SHP77 treated with DMSO at 0.1 percent for 48 hours (cell line): ENCODE measurements around the gene HCFC1.

ENCODE experiments used
- DNase-seq: peaks from one replicate; lab custom pipeline; 2025; lab: John Stamatoyannopoulos, UW

HCFC1 gene

DNA sequence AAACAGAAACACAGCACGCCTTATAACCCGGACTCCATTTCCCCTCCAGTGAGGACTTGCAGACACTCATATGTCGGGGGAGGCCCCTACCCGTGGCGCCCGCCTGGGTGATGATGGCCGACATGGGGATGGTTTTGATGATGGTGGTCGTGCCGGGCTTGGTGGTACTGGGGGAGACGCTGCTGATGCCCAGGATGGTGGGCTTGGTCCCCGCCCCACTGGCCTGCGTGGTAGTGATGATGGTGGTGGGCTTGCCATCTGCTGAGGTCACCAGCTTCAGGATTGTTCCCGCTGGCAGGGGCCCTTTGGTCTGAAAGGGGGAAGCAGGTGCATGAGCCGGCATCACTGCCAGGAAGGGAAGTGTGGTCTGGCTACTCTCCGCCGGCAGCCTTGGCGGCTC, 14.4 kb downstream of the HCFC1 start:
- no peak for DNase-seq

DNA sequence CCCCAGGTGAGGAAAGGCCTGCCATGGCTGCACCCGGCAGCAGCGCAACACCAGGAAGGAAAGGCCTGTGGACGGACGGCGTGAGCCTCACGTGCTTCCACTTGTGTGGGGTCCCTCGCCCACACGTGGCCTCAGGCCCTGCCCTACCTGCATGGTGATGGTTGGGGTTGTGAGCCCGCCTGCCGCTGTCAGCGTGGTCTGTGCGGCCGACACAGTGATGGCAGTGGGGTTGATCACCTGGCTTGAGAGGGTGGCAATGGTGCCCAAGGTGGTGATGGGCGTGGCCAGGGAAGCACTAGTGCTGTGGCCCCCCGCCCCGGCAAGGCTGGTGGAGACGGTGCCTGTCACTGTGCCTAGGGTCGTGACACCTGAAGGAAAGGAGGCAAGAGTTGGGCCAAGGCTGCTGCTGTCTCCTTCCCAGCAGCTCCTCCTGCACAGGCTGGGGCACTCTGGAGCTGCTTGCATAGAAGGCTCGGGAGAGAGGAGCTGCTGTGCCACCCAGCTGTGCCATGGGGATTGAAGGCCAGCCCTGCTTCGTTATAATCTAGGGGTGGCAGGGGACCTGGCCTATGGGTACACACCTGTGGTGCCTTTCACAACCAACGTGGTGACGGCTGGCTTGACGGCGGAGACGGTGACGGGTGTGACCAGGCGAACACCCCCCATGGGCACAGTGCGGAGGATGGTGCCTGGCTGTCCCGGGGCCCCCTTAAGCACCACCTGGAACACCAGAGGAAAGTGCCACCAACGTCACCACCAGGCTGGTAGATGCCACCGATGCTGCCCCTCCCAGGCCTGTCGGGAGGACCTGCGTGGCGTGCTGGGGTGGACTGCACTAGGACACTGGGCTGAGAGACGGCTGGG, 15.3 kb downstream of the HCFC1 start:
- DNase-seq, result no peak

DNA sequence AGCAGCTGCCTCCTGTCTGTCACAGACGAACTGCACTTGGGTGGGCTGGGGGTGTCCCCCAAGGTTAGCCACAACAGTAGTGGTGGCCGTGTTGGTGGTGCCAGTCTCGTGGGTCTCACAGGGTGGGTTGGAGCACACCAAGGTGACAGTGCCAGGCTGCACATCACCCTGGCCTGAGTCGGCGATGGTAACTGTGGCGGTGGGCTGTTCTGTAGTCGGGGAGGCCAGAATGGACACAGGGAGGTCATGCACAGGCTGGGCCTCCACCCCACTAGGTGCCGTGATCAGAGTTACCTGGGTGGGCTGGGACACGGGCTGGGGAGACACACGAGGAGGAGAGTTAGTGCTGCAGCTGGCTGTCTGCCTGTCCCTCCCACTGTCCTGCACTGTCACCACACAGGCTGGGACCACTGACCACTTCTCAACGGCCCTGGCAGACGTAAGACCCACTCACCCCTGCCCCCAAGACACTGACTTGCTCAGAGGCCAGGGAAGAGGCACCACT, 16.3 kb downstream of the HCFC1 start:
- no peak for DNase-seq

DNA sequence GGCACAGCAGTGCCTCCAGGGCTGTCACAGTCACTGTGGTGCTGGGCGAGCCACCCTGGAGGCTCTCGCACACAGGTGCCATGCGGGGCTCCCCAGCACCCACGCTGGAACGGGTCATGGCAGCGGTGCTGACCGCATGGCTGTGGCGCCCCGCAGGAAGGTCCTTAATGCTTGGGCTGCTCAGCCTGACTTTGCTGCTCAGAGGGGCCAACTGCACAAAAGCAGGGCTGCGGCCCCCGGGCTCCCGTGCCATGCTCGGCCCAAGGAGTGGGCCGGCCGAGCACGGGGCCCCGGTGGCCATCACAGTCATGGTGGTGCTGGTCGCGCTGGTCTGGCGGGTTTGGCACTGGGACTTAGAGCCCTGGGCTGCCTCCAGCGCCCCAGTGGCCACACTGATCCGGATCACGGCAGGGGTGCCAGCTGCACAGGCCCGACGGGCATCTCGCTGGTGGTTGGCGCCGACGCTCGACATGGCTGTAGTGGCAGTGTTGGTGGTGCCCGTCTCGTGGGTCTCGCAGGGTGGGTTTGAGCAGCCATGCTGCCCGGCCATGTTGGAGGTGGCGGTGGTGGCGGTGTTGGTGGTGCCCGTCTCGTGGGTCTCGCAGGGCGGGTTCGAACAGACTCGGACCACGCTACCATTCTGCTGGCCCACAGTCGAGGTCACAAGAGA, 16.9 kb downstream of the HCFC1 start:
- DNase-seq, result no peak

DNA sequence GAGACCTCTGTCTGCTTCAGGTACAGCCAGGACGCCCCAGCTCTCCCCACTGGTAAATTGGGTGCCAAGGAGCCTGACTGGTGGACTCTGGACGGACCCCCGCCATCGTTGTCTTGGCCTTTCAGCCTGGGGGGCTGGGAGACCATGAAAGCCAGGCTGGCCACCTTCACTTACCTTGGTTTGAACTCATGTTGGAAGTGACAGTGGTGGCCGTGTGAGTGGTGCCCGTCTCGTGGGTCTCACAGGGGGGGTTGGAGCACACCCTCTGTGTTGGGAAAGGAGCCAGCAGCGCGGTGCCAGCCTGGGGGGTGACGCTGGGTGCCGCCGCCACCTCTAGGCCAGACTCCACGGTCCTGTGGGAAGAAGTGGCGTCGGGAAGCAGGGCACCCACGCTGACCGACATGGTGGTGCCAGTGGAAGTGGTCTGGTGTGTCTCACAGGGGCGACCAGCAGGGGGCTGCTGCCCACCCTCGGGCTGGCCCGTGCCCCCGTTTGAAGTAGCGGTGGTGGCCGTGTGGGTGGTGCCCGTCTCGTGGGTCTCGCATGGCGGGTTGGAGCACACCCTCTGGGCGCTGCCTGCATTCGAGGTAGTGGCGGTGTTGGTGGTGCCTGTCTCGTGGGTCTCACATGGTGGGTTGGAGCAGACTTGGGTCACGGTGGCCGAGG, 17.6 kb downstream of the HCFC1 start:
- no peak for DNase-seq

DNA sequence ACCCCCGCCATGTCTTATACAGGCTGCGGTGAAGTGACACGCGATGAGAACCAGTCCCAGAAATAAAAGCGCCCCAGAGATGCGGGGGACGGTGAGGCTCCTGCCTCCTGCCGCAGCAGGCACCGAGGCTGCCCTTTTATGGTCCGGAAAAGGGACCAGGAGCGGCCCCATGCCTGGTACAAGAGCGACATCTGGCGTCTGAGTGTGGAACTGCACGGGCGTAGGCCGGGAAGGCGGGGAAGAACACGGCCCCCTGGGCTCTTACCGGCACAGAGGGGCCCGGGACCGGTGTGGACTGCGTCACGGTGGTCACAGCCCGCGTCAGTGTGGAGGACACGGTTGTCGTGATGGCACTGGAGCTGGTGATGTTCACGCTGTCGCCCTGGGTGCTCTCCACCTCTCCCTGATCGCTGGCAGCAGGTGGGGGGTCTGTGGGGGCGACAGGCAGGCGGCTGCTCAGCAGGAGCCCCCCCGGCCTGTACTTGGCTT, 18.2 kb downstream of the HCFC1 start:
- DNase-seq, result no peak

DNA sequence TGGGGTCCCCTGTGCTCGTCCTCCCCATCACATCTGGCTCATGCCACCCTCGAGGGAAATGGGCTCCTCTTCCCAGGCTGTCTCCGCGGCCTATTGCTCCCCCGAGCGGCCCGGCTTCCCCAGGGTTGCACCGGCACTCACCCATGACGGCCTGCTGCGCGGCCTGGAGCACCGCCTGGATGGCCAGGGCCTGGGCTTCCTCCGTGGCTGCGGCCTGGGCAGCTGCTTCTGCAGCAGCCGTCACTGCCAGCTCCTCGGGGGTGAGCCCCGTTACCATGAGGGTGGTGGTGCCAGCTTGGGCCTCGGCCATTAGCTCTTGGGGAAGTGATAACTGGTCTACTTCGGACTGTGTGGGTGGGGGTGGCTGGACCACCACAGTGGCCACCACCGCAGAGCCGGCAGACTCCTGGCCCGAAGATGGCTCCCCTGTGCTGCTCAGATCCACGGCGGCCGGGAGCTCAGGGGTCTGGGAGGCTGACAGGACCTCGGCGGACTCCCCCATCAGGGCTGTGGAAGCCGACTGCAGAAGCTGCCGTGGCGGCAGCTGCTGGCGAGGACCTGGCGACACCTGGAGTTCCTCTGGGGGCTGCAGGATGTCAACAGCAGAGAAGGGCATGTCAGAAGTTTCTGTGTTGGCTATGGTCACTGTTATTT, 19.1 kb downstream of the HCFC1 start:
- DNase-seq, result no peak

DNA sequence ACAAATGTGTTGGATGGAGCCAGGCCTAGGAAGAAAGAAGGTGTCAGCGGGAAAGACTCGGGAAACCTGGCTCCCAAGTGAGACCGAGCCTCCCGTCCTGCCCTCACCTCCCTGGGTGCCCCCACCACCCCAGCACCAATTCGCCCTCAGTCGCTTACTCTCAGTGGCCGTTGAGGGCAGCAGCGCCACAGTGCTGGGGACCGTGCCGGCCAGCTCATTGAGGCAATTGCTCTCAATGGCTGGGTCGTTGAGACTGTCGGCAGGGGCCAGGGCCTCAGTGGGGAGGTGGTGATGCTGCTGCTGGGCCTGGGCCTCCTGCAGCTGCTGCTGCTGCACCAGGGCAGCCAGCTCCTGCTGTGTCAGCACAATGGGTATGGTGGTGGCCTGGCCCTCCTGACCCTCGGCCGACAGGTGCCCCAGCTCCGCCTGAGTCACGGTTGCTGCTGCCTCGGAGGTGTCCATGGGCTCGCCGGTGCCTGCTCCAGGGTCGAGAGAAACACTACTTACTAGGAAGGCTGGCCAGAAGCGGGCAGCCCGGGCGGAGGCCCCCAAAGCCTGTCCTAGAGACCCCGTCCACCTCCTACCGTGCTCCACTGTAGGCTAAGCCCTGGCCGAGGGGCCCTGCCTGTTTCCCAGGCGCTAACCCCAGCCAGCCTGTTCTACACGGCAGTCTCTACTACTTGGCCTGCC, 19.8 kb downstream of the HCFC1 start:
- no peak for DNase-seq

DNA sequence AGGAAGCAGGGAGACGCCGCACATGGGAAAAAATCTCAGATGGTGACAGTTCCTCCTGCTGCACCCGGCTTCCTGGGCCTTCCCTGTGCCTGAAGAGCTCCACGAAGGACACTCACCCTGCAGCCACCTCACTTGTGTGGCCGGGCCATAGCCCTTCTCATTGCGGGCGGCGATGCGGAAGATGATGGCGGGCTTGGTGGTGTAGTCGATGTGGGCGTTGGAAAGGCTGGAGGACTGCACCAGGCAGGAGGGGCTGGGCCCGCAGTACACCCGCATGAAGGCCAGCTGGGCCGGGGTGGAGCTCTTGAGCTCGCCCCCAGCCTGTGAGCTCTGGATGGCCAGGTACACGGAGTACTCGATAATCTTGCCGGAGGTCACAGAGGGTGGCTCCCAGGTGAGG, 21.5 kb downstream of the HCFC1 start:
- DNase-seq, result no peak

DNA sequence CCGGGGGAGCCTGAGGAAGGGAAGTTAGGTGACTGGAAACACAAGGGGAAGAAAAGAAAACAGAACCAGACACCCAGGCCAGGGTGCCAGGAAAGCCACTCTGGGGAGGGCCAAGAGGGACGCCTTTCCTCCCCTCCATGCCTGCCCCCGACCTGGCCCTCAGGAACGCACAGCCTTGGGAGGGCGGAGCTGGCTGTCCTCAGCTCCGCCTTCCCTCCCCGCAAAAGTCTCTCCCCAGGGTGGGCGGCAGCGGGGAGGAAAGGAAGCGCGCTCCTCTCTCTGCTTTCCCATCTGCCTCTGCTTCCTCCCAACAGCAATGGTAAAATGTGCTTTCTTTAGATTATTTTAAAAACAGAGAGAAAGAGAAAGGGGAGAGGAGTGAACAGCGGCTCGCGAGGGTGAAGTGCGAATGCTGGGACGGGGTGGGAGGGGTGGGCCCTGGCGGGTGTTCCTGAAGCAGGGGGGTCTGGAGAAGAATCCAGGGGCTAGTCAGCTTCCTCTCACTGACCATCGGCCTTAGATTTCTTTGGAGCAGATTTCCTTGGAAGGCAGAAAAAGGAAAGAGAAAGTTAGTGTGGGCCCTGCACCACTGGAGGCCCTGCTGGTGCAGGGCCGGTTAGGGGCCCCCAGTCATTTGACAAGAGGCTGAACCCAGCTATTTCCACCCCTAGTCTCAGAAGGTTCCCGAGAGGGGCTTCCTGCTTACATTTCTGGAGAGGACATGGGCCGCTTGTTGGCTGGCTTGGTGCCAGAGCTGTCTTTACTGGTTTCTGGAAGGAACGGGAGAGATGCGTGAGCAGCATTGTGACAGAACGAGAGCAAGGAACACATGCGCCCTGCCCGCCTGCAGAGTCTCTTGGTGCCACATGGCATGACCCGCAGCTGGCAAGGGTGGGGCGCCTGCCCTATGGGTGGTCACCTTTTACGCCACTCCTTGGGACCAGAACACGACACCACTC, 22.5 kb downstream of the HCFC1 start:
- no peak for DNase-seq

DNA sequence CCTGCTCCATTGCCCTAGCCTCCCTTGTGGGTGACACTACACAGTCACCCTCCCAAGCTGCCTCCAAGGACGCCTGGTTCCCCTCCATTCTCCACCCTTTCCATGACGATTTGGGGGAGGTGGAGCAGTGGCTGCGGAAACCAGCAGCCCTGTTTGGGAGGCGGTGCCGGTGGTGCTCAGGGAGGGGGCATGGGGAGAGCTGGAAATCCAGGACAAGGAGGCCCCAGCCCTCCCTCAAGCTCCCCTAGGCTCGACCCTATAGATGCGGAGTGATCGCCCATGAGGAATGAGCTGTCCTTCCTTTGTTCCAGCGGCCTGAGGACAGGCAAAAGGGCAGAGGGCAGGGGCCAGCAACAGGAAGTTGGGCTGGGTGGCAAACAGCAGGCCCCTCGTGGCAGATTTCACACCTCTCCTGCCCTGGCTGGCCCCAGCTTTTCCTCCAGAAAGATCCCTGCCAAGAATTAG, 23.6 kb downstream of the HCFC1 start:
- DNase-seq, result no peak

DNA sequence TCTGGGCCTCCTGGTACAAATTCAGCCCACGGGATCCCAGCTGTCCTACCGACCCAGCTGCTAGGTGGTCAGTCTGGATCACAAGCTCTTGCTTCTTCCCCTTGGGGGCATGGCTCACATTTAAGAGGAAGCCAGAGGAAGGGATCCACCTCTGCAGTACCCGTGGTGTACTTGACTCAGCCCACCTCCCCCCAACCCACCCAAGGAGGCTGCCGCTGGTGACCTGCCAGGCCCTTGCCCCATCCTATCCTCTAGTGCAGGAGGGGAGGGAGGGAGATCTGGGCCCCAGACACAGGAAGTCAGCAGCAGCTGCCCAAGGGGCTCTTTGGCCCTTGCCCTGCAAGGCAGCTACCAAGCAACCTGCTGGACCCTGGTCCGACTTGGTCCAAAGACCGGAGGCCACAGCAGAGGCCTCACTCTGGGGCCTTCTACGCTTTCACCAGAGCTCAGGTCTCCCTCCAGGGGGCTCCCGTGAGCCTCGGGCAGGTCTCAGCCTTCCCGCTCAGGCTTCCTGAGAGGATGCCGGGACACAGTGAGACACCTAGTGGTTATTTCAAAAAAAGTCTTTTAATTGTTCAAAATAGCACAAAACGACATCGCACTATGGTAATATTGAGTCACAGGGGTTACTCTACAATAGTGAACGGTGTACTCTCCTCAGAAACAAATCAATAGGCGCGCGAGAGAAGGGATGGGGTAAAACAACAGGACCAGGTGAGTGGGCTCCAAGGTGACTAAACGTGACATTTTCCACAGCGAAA, 24.4 kb downstream of the HCFC1 start:
- DNase-seq, result no peak

DNA sequence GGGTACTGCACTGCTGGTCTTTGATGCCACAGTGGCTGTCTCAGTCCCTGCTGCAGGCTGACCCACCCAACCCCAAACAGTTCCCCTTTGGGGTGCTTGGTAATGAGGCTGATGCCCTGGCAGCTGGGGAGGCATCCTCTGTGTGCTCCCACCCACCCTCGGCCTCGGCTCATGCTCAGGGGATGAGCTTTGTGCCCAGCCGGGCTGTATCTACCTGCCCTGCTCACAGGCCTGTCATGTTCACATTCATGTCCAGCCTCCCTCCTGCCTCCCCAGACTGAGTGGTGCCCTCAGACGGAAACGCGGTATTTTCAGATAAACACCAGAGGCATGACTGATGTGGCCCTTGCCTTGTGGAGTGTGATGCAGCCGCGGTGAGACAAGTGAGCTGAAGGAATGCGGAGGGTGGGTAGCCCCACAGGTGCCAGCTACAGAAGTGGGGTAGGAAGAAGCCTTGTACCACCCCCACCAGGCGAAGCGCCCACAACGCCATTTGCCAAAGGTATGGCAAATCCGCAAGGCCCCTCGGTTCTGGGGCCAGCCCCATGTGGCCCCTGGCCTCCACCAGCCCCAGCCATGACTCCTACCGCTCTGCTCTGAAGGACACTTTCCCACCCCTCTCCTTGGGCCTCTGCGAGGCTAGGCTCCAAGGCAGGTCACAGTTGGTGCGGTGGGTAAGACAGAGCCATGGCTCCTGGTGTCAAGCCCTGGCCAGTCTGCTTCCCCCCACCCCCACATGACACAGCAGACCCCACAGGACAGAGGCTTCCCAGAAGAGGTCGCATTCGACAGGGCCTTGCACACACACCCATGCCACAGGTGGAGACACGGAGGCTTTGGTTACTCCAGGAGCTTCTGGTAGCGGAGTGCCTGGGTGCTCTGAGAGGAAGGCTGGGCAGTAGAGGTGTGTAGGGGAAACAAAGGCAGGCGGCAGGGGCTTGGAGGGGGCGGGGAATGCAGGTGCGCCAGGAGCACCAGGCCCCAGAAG, 25.4 kb downstream of the HCFC1 start:
- DNase-seq, result no peak

DNA sequence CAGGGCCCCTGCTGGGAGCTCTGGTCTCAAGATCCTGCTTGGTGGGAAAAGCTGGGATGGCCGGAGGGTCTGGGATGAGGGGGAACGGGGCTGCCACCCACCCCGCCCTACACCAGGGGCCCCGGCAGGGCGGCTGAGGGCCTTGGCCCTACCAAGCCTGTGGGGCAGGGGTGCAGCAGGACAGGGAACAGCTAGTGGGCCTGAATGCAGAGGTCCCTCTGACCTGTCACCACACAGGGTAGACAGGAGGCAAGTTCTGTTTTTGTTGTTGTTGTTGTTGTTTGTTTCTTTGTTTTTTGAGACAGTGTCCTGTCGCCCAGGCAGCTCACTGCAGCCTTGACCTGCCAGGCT, 26.8 kb downstream of the HCFC1 start:
- no peak for DNase-seq

DNA sequence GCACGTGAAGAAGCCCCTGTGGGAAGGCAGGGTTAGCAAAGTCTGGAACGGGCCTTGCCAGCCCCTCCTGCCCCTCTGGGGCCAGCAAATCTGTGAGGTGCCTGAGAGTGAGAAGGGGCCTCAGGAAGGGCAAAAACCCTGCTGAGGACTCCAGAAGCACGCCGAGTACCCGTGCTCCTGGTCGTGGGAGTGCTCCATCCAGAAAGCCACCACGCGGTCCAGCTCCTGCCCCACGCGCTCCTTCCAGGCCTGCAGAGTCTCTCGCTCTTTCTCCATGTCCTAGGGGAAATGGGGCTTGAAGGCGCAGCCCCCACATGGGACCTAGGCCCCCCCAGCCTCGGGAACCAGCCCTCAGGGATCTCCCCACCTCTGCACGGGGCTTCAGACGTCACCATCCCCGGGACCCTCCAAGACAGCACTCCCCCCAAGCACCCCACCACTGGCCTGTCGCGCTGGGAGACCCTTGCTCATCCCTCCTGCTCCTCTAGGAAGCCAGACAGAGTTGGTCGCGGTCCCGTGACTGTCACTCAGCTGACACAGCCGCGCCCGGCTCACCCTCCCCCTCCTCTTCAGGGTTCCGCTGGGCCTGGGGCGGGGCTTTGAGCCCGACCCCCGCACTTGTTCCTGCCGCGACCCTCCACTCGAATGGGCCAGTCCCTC, 27.3 kb downstream of the HCFC1 start, which contains the start of gene RENBP:
TSS of gene RENBP (minus strand) at position 504 of the 660 bp plus-strand sequence. CDS start at position 471, 33 bp downstream.
- no peak for DNase-seq

DNA sequence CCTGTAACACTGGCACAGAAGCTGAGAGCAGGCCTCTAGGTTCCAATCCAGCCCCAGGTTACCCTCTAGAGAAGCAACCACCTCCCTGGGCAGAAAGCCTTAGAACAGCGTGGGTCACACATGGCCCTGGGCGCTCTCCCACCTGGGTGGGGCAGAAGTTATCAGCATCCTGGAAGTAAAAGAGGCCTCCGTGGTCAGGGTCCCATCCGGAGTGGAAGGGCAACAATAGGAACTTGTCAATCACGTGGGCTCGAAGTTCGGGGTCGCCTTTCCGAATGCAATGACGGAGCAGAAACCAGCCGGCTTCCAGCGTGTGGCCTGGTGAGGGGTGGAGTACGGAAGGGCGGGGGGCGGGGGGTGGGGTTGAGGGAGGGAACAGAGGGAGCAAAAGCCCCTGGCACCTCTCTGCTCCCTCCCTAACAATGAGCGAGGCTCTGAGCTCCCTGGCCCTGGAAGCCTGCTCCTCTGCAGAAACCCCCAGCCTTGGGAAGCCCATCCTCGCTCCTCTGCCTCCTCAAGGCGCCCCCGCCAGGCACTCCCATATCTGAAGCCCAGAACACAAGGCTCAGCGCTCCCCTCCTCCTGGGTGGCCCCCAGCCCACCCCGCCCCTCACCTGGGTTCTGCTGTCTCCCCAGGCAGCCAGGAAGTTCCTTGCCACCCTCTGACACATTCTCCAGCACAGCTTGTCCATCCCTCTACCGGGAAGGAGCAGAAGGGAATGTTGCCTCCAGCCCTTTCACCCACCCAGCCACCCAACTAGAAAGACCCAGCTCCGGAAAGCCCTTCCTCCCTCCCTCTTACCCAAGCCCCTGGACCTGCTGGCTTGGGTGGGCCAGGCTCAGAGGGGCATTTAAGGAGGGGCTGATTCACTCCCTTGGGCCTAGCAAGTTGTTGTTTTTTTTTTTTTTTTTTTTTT, 30.0 kb downstream of the HCFC1 start:
- no peak for DNase-seq

DNA sequence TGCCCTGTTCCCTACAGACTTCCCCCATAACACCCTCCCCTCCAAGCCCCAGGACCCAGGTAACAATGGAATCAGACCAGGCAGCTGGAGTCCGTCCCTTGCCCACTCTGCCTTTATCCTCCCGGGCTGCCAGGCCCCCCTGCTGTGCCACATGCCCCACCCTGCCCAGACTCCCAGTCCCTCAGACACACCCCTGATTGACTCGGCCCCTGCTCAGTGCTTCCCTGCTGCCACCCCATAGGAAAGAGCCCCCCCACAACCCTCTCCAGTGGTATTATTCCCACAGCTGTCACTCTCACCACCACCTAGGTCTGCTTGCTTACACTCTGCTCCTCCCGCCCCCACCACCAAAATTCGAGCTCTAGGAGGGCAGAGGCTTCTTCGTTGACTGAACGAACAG, 32.0 kb downstream of the HCFC1 start:
- DNase-seq, result no peak
